HFFc6 (cell line): ENCODE measurements around the gene EPN2. TPM values are rescaled to one million over a fixed set of nuclear protein-coding genes. Genes with fewer than 3 reads are reported as not detected.

ENCODE experiments used
- DNase-seq: peaks from one replicate; pipeline ENCODE4 v3.0.0-alpha.2; 2018
- H3K27ac Mint-ChIP-seq: 2 replicates; pipeline ENCODE4 v1.8.0; 2020; ENCODE audit warnings: mild to moderate bottlenecking, mixed read lengths
- H3K27me3 Mint-ChIP-seq: 2 replicates; pipeline ENCODE4 v1.8.0; 2021; ENCODE audit warnings: mild to moderate bottlenecking, moderate library complexity, mixed read lengths; ENCODE audit not compliant: insufficient read depth
- H3K36me3 Mint-ChIP-seq: 2 replicates; pipeline ENCODE4 v1.8.0; 2021; ENCODE audit warnings: low read depth, mixed read lengths
- H3K4me1 Mint-ChIP-seq: 2 replicates; pipeline ENCODE4 v1.8.0; 2020; ENCODE audit warnings: low read depth, mixed read lengths
- H3K4me3 Mint-ChIP-seq: 2 replicates; pipeline ENCODE4 v1.8.0; 2020; ENCODE audit warnings: mild to moderate bottlenecking, moderate library complexity, mixed read lengths
- H3K9me3 Mint-ChIP-seq: 2 replicates; pipeline ENCODE4 v1.8.0; 2020; ENCODE audit warnings: mild to moderate bottlenecking, mixed read lengths
- total RNA-seq, 6 experiments: library from RNA; stranded (reverse); fragmentation: NEBNext Ultra II Directional; extraction: Animal tissue kit (Norgen Biotek cat#: 25700); gene quantifications; 2 replicates in 1 of 6; 3 replicates in 5 of 6; pipeline ENCODE4 v1.2.3, GENCODE V29; 2021
- TF ChIP-seq, protein P1 (sequence below): fragments of 200-600 bp; sonication (generic); IDR thresholded peaks from 2 replicates; pipeline ENCODE4 v1.5.0; 2021; ENCODE audit warnings: antibody characterized with exemption, mild to moderate bottlenecking

Gene EPN2
- total RNA-seq, 6 experiments from 2014 or later: 40.1 to 47.4 (median 42.7) TPM

DNA sequence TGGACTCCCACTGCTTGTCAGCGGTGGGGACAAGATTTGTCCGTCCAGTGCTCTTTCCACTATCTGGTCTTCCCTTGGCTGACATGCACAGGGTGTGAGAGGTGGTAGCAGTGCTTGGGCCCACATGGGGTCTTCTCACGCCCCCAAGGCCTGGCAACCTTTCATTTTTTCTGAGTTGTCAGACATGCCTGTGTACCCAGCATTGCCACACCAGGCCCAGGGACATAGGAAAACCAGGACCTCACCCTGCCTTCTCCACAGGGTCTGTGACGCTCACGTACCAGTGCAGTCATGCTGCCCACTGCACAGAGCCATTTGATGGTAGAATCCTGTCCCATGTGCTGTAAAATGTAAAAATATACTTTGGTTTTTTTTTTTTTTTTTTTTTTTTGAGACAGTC lies 67.6 kb downstream of the EPN2 start:
- DNase-seq: no peak
- Mint-ChIP-seq H3K9me3 (no peaks in the 10 kb centered on the region), H3K27me3 (no peaks in the 10 kb centered on the region; the same call in 1 of the 2 replicates), H3K4me3 (no peak overlapping the region), H3K27ac (no peak overlapping the region), H3K4me1 (peaks cover 29% of the 10 kb centered on the region), H3K36me3 (peaks cover 8% of the 10 kb centered on the region)
- TF ChIP-seq, protein P1, sequence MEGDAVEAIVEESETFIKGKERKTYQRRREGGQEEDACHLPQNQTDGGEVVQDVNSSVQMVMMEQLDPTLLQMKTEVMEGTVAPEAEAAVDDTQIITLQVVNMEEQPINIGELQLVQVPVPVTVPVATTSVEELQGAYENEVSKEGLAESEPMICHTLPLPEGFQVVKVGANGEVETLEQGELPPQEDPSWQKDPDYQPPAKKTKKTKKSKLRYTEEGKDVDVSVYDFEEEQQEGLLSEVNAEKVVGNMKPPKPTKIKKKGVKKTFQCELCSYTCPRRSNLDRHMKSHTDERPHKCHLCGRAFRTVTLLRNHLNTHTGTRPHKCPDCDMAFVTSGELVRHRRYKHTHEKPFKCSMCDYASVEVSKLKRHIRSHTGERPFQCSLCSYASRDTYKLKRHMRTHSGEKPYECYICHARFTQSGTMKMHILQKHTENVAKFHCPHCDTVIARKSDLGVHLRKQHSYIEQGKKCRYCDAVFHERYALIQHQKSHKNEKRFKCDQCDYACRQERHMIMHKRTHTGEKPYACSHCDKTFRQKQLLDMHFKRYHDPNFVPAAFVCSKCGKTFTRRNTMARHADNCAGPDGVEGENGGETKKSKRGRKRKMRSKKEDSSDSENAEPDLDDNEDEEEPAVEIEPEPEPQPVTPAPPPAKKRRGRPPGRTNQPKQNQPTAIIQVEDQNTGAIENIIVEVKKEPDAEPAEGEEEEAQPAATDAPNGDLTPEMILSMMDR: no peak

GRCh38 chr17:19305256-19305655 lies 68.1 kb downstream of the EPN2 start:
- Mint-ChIP-seq H3K27me3 (no peaks in the 10 kb centered on the region; the same call in 1 of the 2 replicates), H3K4me1 (peaks cover 32% of the 10 kb centered on the region), H3K9me3 (no peaks in the 10 kb centered on the region), H3K36me3 (peaks cover 13% of the 10 kb centered on the region), H3K27ac (no peak overlapping the region; the same call in 1 of the 2 replicates), H3K4me3 (no peak overlapping the region)
- DNase-seq: no peak
- TF ChIP-seq, protein P1: no peak

DNA sequence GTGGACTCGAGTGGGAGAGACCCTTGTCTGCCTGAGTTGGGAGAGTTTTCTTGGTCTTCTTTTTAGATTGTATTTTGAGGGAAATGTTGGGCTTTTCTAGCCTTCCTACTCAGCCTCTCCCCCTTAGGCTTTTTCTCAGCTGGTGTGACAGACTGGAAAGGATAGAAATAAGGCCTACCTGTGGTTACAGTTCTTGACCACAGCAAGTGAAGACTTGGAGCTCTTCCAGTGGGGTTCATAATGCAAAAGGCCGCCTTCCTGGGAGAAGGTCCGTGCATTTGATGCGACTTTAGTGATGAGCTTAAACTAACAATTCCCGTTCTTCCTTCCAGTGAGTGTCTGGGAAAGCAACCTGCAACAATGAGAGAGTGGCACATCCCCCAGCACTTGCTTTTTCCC lies 68.6 kb downstream of the EPN2 start:
- no peak overlapping the region; the same call in 1 of the 2 replicates for H3K27ac Mint-ChIP-seq
- H3K27me3 Mint-ChIP-seq: no peaks in the 10 kb centered on the region; the same call in 1 of the 2 replicates
- TF ChIP-seq, protein P1: no peak
- DNase-seq: no peak
- no peaks in the 10 kb centered on the region for H3K9me3 Mint-ChIP-seq
- peaks cover 13% of the 10 kb centered on the region for H3K36me3 Mint-ChIP-seq
- H3K4me3 Mint-ChIP-seq: no peak overlapping the region
- H3K4me1 Mint-ChIP-seq: peaks cover 34% of the 10 kb centered on the region

DNA sequence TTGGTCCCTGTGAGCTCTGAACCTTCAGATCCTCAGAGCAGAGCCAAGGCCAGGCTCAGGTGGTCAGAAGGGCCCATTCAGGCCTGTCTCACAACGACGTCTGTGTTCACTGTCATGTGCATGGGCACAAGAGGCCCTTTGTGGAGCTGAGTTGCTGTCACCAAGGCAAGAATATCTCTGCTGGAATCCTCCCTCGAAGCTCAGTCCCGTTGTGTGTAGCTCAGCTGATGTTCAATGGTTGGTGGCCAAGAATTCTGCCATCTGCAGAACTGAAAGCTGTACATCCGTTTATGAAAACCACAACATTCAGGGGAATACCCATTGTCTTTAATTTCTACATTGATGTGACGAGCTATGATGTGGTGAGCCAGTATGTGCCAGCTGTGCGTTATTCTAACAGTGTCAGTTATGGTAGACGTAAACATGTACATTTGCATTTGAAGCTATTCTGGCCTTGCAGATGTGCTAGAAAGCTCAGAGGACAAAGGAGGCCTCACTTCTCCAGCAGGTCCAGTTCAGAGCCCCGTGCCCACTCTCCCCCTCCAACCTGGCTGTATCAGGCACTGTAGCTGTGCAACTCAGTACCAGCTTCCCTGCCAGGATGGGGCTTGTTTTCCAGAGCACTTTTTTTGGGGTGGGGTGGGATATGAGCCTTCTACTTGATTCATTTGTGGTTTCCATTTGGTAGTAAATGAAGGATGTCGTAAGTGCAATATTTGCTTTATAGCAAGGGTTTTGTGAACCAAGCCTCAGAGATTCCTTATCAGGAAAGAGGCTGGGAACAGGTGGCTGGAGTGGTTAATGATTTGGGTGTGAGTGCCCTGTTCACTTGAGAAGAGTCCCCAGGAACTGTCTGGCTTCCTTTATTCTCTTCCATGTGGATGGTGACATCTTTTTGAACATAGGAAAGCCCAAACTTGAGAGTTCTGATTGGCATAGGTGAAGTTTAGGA lies 69.3 kb downstream of the EPN2 start:
- H3K36me3 Mint-ChIP-seq: peaks cover 13% of the 10 kb centered on the region
- no peaks in the 10 kb centered on the region; the same call in 1 of the 2 replicates for H3K27me3 Mint-ChIP-seq
- TF ChIP-seq, protein P1: no peak
- no peak for DNase-seq
- H3K27ac Mint-ChIP-seq: no peak overlapping the region
- H3K9me3 Mint-ChIP-seq: no peaks in the 10 kb centered on the region
- H3K4me3 Mint-ChIP-seq: no peak overlapping the region
- peaks cover 41% of the 10 kb centered on the region for H3K4me1 Mint-ChIP-seq

GRCh38 chr17:19307521-19307920 lies 70.4 kb downstream of the EPN2 start:
- Mint-ChIP-seq H3K27me3 (no peaks in the 10 kb centered on the region; the same call in 1 of the 2 replicates), H3K4me3 (no peak overlapping the region), H3K36me3 (peaks cover 16% of the 10 kb centered on the region), H3K9me3 (no peaks in the 10 kb centered on the region), H3K27ac (no peak overlapping the region), H3K4me1 (peaks cover 52% of the 10 kb centered on the region)
- TF ChIP-seq, protein P1: no peak
- no peak for DNase-seq
